K562 (cell line): ENCODE results near the gene ATG4D. TPM values are rescaled to one million over a fixed set of nuclear protein-coding genes. Genes with fewer than 3 reads are reported as not detected.

Experiments used
- ATF7 ChIP-seq: fragments of 450-650 bp; IDR thresholded peaks from 2 replicates; pipeline ENCODE4 v1.7.1; 2014; ENCODE audit warnings: mild to moderate bottlenecking, moderate library complexity
- CBFA2T2 ChIP-seq: fragments of 450-650 bp; conservative IDR thresholded peaks from 2 replicates; pipeline ENCODE4 v1.6.1; 2017; ENCODE audit warnings: mild to moderate bottlenecking
- CCAR2 ChIP-seq: fragments of 200-400 bp; formaldehyde crosslinking; IDR thresholded peaks from 2 replicates; pipeline ENCODE4 v1.6.1; 2017; ENCODE audit warnings: mild to moderate bottlenecking, low read depth, low read length
- CHD1 ChIP-seq: fragments of 200-600 bp; sonication (generic); IDR thresholded peaks from one replicate; pipeline ENCODE4 v1.6.1; 2012; ENCODE audit warnings: mild to moderate bottlenecking, moderate library complexity, low read length, inconsistent platforms
- FOSL1 ChIP-seq: fragments of 200-800 bp; sonication (Bioruptor generic); conservative IDR thresholded peaks from 2 replicates; pipeline ENCODE4 v1.6.1; 2016; ENCODE audit warnings: missing genetic modification characterization, missing compliant biosample characterization
- HINFP ChIP-seq: fragments of 450-650 bp; conservative IDR thresholded peaks from 2 replicates; pipeline ENCODE4 v1.6.1; 2016; ENCODE audit warnings: missing genetic modification characterization, low read depth, mild to moderate bottlenecking, control low read depth, missing compliant biosample characterization
- HNRNPL ChIP-seq: fragments of 200-400 bp; formaldehyde crosslinking; IDR thresholded peaks from 2 replicates; pipeline ENCODE4 v1.6.1; 2017; ENCODE audit warnings: low read depth, mild to moderate bottlenecking, low read length
- JUND ChIP-seq, 2 experiments: IDR thresholded peaks; 2 replicates in 1 of 2; 3 replicates in 1 of 2; pipeline ENCODE4 v1.6.1; 2011; ENCODE audit warnings: borderline replicate concordance in 2 of 2, low read depth in 2 of 2, low read length in 2 of 2, improper control_type of control experiment in 1 of 2, missing biosample characterization in 1 of 2, missing genetic modification characterization in 1 of 2, missing genetic modification reagents in 1 of 2
- L3MBTL2 ChIP-seq: fragments of 450-650 bp; IDR thresholded peaks from 2 replicates; pipeline ENCODE4 v1.6.1; 2016; ENCODE audit warnings: mild to moderate bottlenecking, moderate library complexity
- NEUROD1 ChIP-seq: fragments of 150-350 bp; IDR thresholded peaks from 2 replicates; pipeline ENCODE4 v1.6.1; 2014; ENCODE audit warnings: borderline replicate concordance, low read length, low read depth; ENCODE audit not compliant: partially characterized antibody
- OTX1 ChIP-seq: fragments of 450-650 bp; formaldehyde crosslinking; IDR thresholded peaks from 2 replicates; pipeline ENCODE4 v1.4.0; 2022; ENCODE audit warnings: mild to moderate bottlenecking
- PCBP2 ChIP-seq: fragments of 200-400 bp; formaldehyde crosslinking; IDR thresholded peaks from 2 replicates; pipeline ENCODE4 v1.6.1; 2018; ENCODE audit warnings: low read length, low read depth, mild to moderate bottlenecking, moderate library complexity; ENCODE audit not compliant: poor library complexity, severe bottlenecking
- PHF8 ChIP-seq: fragments of 200-600 bp; sonication (generic); IDR thresholded peaks from 2 replicates; pipeline ENCODE4 v1.6.1; 2012; ENCODE audit warnings: mixed run types, mild to moderate bottlenecking, inconsistent platforms, low read length, moderate library complexity, borderline replicate concordance
- PML ChIP-seq: IDR thresholded peaks from 2 replicates; pipeline ENCODE4 v1.6.1; 2012; ENCODE audit warnings: low read length, inconsistent platforms
- PTTG1 ChIP-seq: fragments of 450-650 bp; IDR thresholded peaks from 2 replicates; pipeline ENCODE4 v1.6.1; 2016; ENCODE audit warnings: low read depth, mild to moderate bottlenecking, missing genetic modification characterization, missing compliant biosample characterization
- SMARCA4 ChIP-seq: fragments of 450-650 bp; IDR thresholded peaks from 2 replicates; pipeline ENCODE4 v1.6.1; 2016
- SMC3 ChIP-seq: conservative IDR thresholded peaks from 2 replicates; pipeline ENCODE4 v1.6.1; 2011; ENCODE audit warnings: low read depth, low read length, improper control_type of control experiment; ENCODE audit not compliant: insufficient read depth
- SOX6 ChIP-seq: fragments of 450-650 bp; IDR thresholded peaks from 2 replicates; pipeline ENCODE4 v1.6.1; 2014; ENCODE audit warnings: mild to moderate bottlenecking
- SREBF2 ChIP-seq: sonication (generic); formaldehyde crosslinking; IDR thresholded peaks from 2 replicates; pipeline ENCODE4 v1.4.0; 2020; ENCODE audit warnings: mild to moderate bottlenecking, missing genetic modification reagents
- SRSF9 ChIP-seq: fragments of 200-400 bp; formaldehyde crosslinking; IDR thresholded peaks from 2 replicates; pipeline ENCODE4 v1.6.1; 2017; ENCODE audit warnings: low read depth, low read length, borderline replicate concordance
- STAG1 ChIP-seq: sonication (generic); formaldehyde crosslinking; IDR thresholded peaks from 2 replicates; pipeline ENCODE4 v1.5.0; 2020; ENCODE audit warnings: missing genetic modification reagents, borderline replicate concordance
- ZFPM2 ChIP-seq: fragments of 250-450 bp; sonication (Bioruptor Pico); IDR thresholded peaks from 2 replicates; pipeline ENCODE4 v1.5.1; 2022; ENCODE audit warnings: mild to moderate bottlenecking
- ZNF311 ChIP-seq: fragments of 250-450 bp; sonication (Bioruptor Pico); IDR thresholded peaks from 2 replicates; pipeline ENCODE4 v1.4.0; 2020; ENCODE audit warnings: mild to moderate bottlenecking, moderate library complexity
- ZNF347 ChIP-seq: fragments of 450-650 bp; formaldehyde crosslinking; IDR thresholded peaks from 2 replicates; pipeline ENCODE4 v1.4.0; 2020; ENCODE audit warnings: low read depth, mild to moderate bottlenecking, moderate library complexity
- ZNF41 ChIP-seq: fragments of 250-450 bp; sonication (Bioruptor Pico); conservative IDR thresholded peaks from 2 replicates; pipeline ENCODE4 v1.4.0; 2020; ENCODE audit warnings: mild to moderate bottlenecking
- ZNF75A ChIP-seq: fragments of 450-650 bp; formaldehyde crosslinking; IDR thresholded peaks from 2 replicates; pipeline ENCODE4 v1.4.0; 2020; ENCODE audit warnings: mild to moderate bottlenecking
- polyA plus RNA-seq, 8 experiments: library from polyadenylated mRNA; depleted of rRNA in 4 of 8; stranded (reverse) in 5 of 8; unstranded in 3 of 8; fragments of >200 nt; fragmentation: Nextera tagmentation in 2 of 8; fragmentation: Illumina TruSeq in 1 of 8; extraction: Ambion mirVana in 2 of 8; extraction: Trizol in 1 of 8; gene quantifications; 2 replicates each; pipeline versions ENCODE4 v1.2.1 to v1.2.3, GENCODE V29; 2011 to 2014; ENCODE audit warnings: inconsistent platforms in 1 of 8, missing spikeins in 1 of 8
- total RNA-seq, 7 experiments: library from RNA; depleted of rRNA in 6 of 7; stranded (reverse); fragments of >200 nt in 6 of 7; fragmentation: Illumina TruSeq in 2 of 7; extraction: Trizol in 2 of 7; gene quantifications; 2 replicates each; pipeline versions ENCODE4 v1.2.1 to v1.2.3, GENCODE V29; 2011 to 2021; ENCODE audit warnings: low replicate concordance in 1 of 7
- TF ChIP-seq, protein P1 (sequence below): fragments of 450-650 bp; conservative IDR thresholded peaks from 2 replicates; pipeline ENCODE4 v1.6.1; 2016; ENCODE audit warnings: missing genetic modification characterization, low read depth, mild to moderate bottlenecking, missing compliant biosample characterization, moderate library complexity

Gene ATG4D
- total and polyA plus RNA-seq, 9 of the 15 experiments (the other 6 are each of a cell fraction or from before 2014, with no cell fraction given) = 0.51 to 66.1 (median 22.9) TPM

GRCh38 chr19:10580979-10581631 lies 37.4 kb downstream of the ATG4D start (continued):
- TF ChIP-seq JUND (IDR thresholded peaks at IDR 0.05; ENCODE audit: borderline replicate concordance, low read depth, low read length) (peak; percentile 65), JUND (tag; IDR thresholded peaks at IDR 0.05; ENCODE audit: borderline replicate concordance, low read depth, low read length) (no peak; the same call in 2 of the 3 replicates), HNRNPL (no peak), CCAR2 (no peak), SRSF9 (no peak), ZNF75A (CRISPR knock-in tag) (no peak), SOX6 (no peak), CBFA2T2 (no peak), NEUROD1 (no peak), PTTG1 (tag) (no peak), ZNF41 (no peak), L3MBTL2 (peak; percentile 91), OTX1 (no peak), ATF7 (0 out of 2 replicates have a peak, but pooled peaks have one; percentile 12), PHF8 (no peak), SMARCA4 (no peak), PCBP2 (no peak), SMC3 (peak; percentile 100), ZFPM2 (no peak), ZNF311 (CRISPR knock-in tag) (no peak), FOSL1 (tag) (no peak), SREBF2 (CRISPR knock-in tag) (no peak), STAG1 (CRISPR knock-in tag) (peak; percentile 95), PML (no peak), HINFP (tag) (no peak), CHD1 (no peak), ZNF347 (no peak)
- TF ChIP-seq, protein P1, sequence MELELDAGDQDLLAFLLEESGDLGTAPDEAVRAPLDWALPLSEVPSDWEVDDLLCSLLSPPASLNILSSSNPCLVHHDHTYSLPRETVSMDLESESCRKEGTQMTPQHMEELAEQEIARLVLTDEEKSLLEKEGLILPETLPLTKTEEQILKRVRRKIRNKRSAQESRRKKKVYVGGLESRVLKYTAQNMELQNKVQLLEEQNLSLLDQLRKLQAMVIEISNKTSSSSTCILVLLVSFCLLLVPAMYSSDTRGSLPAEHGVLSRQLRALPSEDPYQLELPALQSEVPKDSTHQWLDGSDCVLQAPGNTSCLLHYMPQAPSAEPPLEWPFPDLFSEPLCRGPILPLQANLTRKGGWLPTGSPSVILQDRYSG (tag) = no peak
